ENCODE data around the gene PPFIA1.

PPFIA1 gene

DNA sequence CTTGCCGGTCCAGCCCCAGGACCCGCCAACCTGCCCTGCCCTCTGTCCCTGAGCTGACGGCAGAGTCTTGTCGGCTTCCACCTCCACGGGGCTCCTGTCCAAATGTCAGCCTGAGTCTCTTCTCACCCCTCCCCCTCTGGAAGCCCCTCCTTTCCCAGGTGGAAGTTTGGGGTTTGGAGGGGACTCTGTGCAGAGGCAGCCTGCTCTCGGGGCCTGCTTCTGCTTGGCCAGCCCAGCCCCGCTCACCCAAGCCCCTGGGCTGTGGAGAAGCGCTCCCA lies 158.9 kb downstream of the PPFIA1 start:
- POLR2A ChIA-PET: no interaction called here
- CTCF ChIA-PET: interaction anchor here (0.6 kb wide), 1 partner anchor 204 kb away, joined by 3 read pairs; no protein-coding TSS in a partner anchor

GRCh38 chr11:70429724-70430521 lies 159.4 kb downstream of the PPFIA1 start:
- ChIA-PET CTCF (no interaction called here), POLR2A (no interaction called here)
- no peak for DNase-seq (ENCODE audit: extremely low spot score)
- TF ChIP-seq CTBP1 (IDR thresholded peaks at IDR 0.05; ENCODE audit: borderline replicate concordance): no peak
- TF ChIP-seq FOXK2 (IDR thresholded peaks at IDR 0.05): no peak
- TF ChIP-seq SUZ12 (IDR thresholded peaks at IDR 0.05): no peak
- no peak for TF ChIP-seq BHLHE40 (IDR thresholded peaks at IDR 0.05; ENCODE audit: borderline replicate concordance)
- no peak for TF ChIP-seq SP1 (IDR thresholded peaks at IDR 0.05)
- TF ChIP-seq TARDBP (IDR thresholded peaks at IDR 0.05): no peak
- TF ChIP-seq FOXM1 (IDR thresholded peaks at IDR 0.05; ENCODE audit: borderline replicate concordance): no peak
- TF ChIP-seq ELF4 (IDR thresholded peaks at IDR 0.05): no peak
- TF ChIP-seq ARNT (IDR thresholded peaks at IDR 0.05): no peak
- no peak for TF ChIP-seq HDGF (IDR thresholded peaks at IDR 0.05; ENCODE audit: borderline replicate concordance)
- TF ChIP-seq ZNF384 (IDR thresholded peaks at IDR 0.05): no peak
- TF ChIP-seq FOXA1 (IDR thresholded peaks at IDR 0.05): no peak
- no peak for TF ChIP-seq PKNOX1 (IDR thresholded peaks at IDR 0.05)
- TF ChIP-seq L3MBTL2 (conservative IDR thresholded peaks at IDR 0.05): no peak
- no peak for TF ChIP-seq LEF1 (IDR thresholded peaks at IDR 0.05; ENCODE audit: borderline replicate concordance)
- no peak for TF ChIP-seq NFRKB (IDR thresholded peaks at IDR 0.05)

More for the DNA sequence above, 158.9 kb downstream of the PPFIA1 start:
- DNase-seq (ENCODE audit: extremely low spot score): no peak
- TF ChIP-seq TARDBP (IDR thresholded peaks at IDR 0.05): no peak

GRCh38 chr11:70430671-70431574 lies 160.4 kb downstream of the PPFIA1 start:
- DNase-seq (ENCODE audit: extremely low spot score): no peak
- CTCF ChIA-PET: interaction anchor here (0.6 kb wide), 1 partner anchor 507 kb away, joined by 3 read pairs; no protein-coding TSS in a partner anchor
- POLR2A ChIA-PET: no interaction called here
- TF ChIP-seq TARDBP (IDR thresholded peaks at IDR 0.05) (no peak), ELF4 (IDR thresholded peaks at IDR 0.05) (no peak), SP1 (IDR thresholded peaks at IDR 0.05) (no peak), CTBP1 (IDR thresholded peaks at IDR 0.05; ENCODE audit: borderline replicate concordance) (no peak), SUZ12 (IDR thresholded peaks at IDR 0.05) (no peak), BHLHE40 (IDR thresholded peaks at IDR 0.05; ENCODE audit: borderline replicate concordance) (no peak), ZNF384 (IDR thresholded peaks at IDR 0.05) (no peak), L3MBTL2 (conservative IDR thresholded peaks at IDR 0.05) (no peak), FOXK2 (IDR thresholded peaks at IDR 0.05) (no peak)

- DNase-seq (ENCODE audit: extremely low spot score): no peak
- ChIA-PET POLR2A (no interaction called here), CTCF (interaction anchor here (0.6 kb wide), 1 partner anchor 508 kb away, joined by 3 read pairs; no protein-coding TSS in a partner anchor)
- no peak for TF ChIP-seq ZNF384 (IDR thresholded peaks at IDR 0.05)
- no peak for TF ChIP-seq PKNOX1 (IDR thresholded peaks at IDR 0.05)
- no peak for TF ChIP-seq BHLHE40 (IDR thresholded peaks at IDR 0.05; ENCODE audit: borderline replicate concordance)
- no peak for TF ChIP-seq HDGF (IDR thresholded peaks at IDR 0.05; ENCODE audit: borderline replicate concordance)
- no peak for TF ChIP-seq LEF1 (IDR thresholded peaks at IDR 0.05; ENCODE audit: borderline replicate concordance)
- no peak for TF ChIP-seq CTBP1 (IDR thresholded peaks at IDR 0.05; ENCODE audit: borderline replicate concordance)
- no peak for TF ChIP-seq FOXM1 (IDR thresholded peaks at IDR 0.05; ENCODE audit: borderline replicate concordance)
- TF ChIP-seq TARDBP (IDR thresholded peaks at IDR 0.05): no peak
- no peak for TF ChIP-seq SUZ12 (IDR thresholded peaks at IDR 0.05)
- TF ChIP-seq L3MBTL2 (conservative IDR thresholded peaks at IDR 0.05): no peak
- no peak for TF ChIP-seq ARNT (IDR thresholded peaks at IDR 0.05)
- no peak for TF ChIP-seq FOXA1 (IDR thresholded peaks at IDR 0.05)
- TF ChIP-seq ELF4 (IDR thresholded peaks at IDR 0.05): no peak
- no peak for TF ChIP-seq SP1 (IDR thresholded peaks at IDR 0.05)
- TF ChIP-seq FOXK2 (IDR thresholded peaks at IDR 0.05): no peak
- TF ChIP-seq NFRKB (IDR thresholded peaks at IDR 0.05): no peak
Measured at GRCh38 chr11:70431611-70432010, 161.1 kb downstream of the PPFIA1 start.

GRCh38 chr11:70432065-70432464 lies 161.6 kb downstream of the PPFIA1 start:
- ChIA-PET CTCF (no interaction called here), POLR2A (no interaction called here)
- TF ChIP-seq NFRKB (IDR thresholded peaks at IDR 0.05) (no peak), FOXA1 (IDR thresholded peaks at IDR 0.05) (no peak), LEF1 (IDR thresholded peaks at IDR 0.05; ENCODE audit: borderline replicate concordance) (no peak), L3MBTL2 (conservative IDR thresholded peaks at IDR 0.05) (no peak), HDGF (IDR thresholded peaks at IDR 0.05; ENCODE audit: borderline replicate concordance) (no peak), SP1 (IDR thresholded peaks at IDR 0.05) (no peak), ARNT (IDR thresholded peaks at IDR 0.05) (no peak), ZNF384 (IDR thresholded peaks at IDR 0.05) (no peak), SUZ12 (IDR thresholded peaks at IDR 0.05) (no peak), BHLHE40 (IDR thresholded peaks at IDR 0.05; ENCODE audit: borderline replicate concordance) (no peak), ELF4 (IDR thresholded peaks at IDR 0.05) (no peak), FOXM1 (IDR thresholded peaks at IDR 0.05; ENCODE audit: borderline replicate concordance) (no peak), TARDBP (IDR thresholded peaks at IDR 0.05) (no peak), FOXK2 (IDR thresholded peaks at IDR 0.05) (no peak), CTBP1 (IDR thresholded peaks at IDR 0.05; ENCODE audit: borderline replicate concordance) (no peak), PKNOX1 (IDR thresholded peaks at IDR 0.05) (no peak)
- no peak for DNase-seq (ENCODE audit: extremely low spot score)

Data from HEK293T (cell line).